Body of pancreas (tissue), 4 donors: Measurements from ENCODE around the gene COL18A1. TPM values are rescaled to one million over a fixed set of nuclear protein-coding genes. Genes with fewer than 3 reads are reported as not detected.

Source experiments
- ATAC-seq: fragments of 150-250 bp; one replicate; pipeline ENCODE4 v1.9.1; 2016
- DNase-seq, 4 donors: peaks; one replicate each; pipeline ENCODE4 v3.0.0-alpha.2; 2019
- H3K27ac ChIP-seq, 4 donors: fragments of 200-600 bp; sonication (generic); 1 replicate in 3 of 4; 2 replicates in 1 of 4; pipeline versions ENCODE4 v1.5.1 to v1.6.1; 2016 to 2019; ENCODE audit warnings: mild to moderate bottlenecking in 1 of 4, mixed read lengths in 1 of 4, moderate library complexity in 1 of 4
- H3K27me3 ChIP-seq, 2 donors: fragments of 200-600 bp; sonication (generic); one replicate each; pipeline ENCODE4 v1.6.0; 2016; ENCODE audit warnings: mild to moderate bottlenecking in 1 of 2
- H3K36me3 ChIP-seq, 2 donors: fragments of 200-600 bp; sonication (generic); replicated peaks in 1 of 2; 2 replicates each; pipeline ENCODE4 v1.5.1; 2016; ENCODE audit warnings: low read depth in 2 of 2; ENCODE audit not compliant: insufficient read depth in 1 of 2
- H3K4me1 ChIP-seq: fragments of 200-600 bp; sonication (generic); one replicate; pipeline ENCODE4 v1.6.0; 2016
- H3K4me3 ChIP-seq, 2 donors: fragments of 200-600 bp; sonication (generic); 1 replicate in 1 of 2; 2 replicates in 1 of 2; pipeline ENCODE4 v1.5.1; 2016 to 2019
- H3K9me3 ChIP-seq, 3 donors: fragments of 200-600 bp; sonication (generic); 1 replicate in 2 of 3; 2 replicates in 1 of 3; pipeline ENCODE4 v1.5.1; 2016
- CTCF ChIP-seq, 7 experiments: fragments of 450-650 bp in 4 of 7; fragments of 200-600 bp in 3 of 7; sonication (generic) in 3 of 7; IDR thresholded peaks; one replicate each; pipeline ENCODE4 v1.5.1; 2016 to 2019; ENCODE audit warnings: antibody characterized with exemption in 7 of 7
- POLR2A ChIP-seq, 3 donors: fragments of 450-650 bp; IDR thresholded peaks; one replicate each; pipeline ENCODE4 v1.6.1; 2016; ENCODE audit warnings: antibody characterized with exemption in 3 of 3, mild to moderate bottlenecking in 2 of 3
- WGBS, 2 donors: methylation state at CpG; one replicate each; pipeline ENCODE4 v1.1.5; 2017; 5-methylcytosine and 5-hydroxymethylcytosine counted together
- intact Hi-C: fragments of 100-400 bp; cut with DNase I; formaldehyde crosslinking; loops from one replicate; pipeline ENCODE4 v1.15.1; 2023
- total RNA-seq, 2 donors: library from RNA; depleted of rRNA; stranded (reverse); fragments of >200 nt; gene quantifications; one replicate each; pipeline ENCODE4 v1.1.0, GENCODE V29; 2016

The COL18A1 gene
- total RNA-seq, 2 donors from 2014 or later, result 108 to 284 TPM

GRCh38 chr21:45457832-45458172 lies 52.8 kb downstream of the COL18A1 start:
- H3K27ac ChIP-seq, result no peak overlapping the region
- no peak overlapping the region for H3K4me3 ChIP-seq
- H3K9me3 ChIP-seq, result peaks cover 0 to 5% (median 0%) of the 10 kb centered on the region in 3 donors
- ATAC-seq (no peak), DNase-seq (no peak)
- no peaks in the 10 kb centered on the region for H3K27me3 ChIP-seq
- no peaks in the 10 kb centered on the region for H3K36me3 ChIP-seq
- WGBS, 2 donors, result 62 to 80% methylated on average over 2 to 8 of the region's 9 CpGs
- peaks cover 29% of the 10 kb centered on the region for H3K4me1 ChIP-seq
- intact Hi-C loops, result no loop called here
- TF ChIP-seq CTCF (IDR thresholded peaks at IDR 0.05) (no peak), POLR2A (IDR thresholded peaks at IDR 0.05) (no peak)

DNA sequence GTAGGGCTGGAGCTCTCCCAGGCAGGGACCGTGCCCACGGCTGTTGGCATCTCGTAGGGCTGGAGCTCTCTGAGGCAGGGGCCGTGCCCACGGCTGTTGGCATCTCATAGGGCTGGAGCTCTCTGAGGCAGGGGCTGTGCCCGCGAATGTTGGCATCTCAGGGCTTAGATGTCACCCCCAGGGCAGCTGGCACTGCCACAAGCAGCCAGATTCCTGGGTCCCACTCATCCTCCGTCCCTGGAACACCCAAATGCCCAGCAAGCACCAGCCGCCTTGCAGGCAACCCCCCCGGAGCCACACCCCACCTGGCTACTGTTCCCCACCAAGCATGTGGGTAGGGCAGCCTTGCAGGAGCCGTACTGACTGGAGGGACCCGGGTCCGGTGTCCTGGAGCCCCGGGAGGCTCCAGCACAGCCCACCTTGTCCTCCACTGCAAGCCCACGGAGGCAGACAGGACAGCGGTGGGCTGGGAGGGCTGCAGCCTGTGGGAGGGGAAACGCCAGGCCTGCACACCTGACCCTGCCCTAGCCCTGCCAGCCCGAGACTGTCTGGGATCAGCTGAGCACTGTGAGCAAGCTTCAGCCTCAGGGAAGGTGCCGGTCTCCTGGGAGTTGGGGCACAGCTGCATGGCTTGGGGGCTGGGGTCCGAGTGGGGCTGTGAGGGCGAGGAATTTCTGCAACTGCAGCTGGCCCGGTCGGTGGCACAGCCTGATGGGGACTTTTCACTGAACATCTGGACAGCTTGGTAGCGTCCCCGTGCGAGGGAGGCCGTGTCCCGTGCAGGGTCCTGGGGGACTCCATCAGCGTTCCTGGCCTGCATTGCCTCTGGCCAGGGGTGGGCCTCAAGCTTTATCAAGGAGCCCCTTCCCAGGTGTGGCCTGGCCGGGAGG lies 53.6 kb downstream of the COL18A1 start:
- intact Hi-C loops, result no loop called here
- DNase-seq (no peak), ATAC-seq (no peak)
- Histone ChIP-seq H3K4me1 (peaks cover 29% of the 10 kb centered on the region), H3K36me3 (no peaks in the 10 kb centered on the region), H3K4me3 (no peak overlapping the region), H3K27me3 (no peaks in the 10 kb centered on the region), H3K9me3 (peaks cover 0 to 5% (median 0%) of the 10 kb centered on the region in 3 donors), H3K27ac (no peak overlapping the region)
- WGBS, 2 donors, result 62 to 71% methylated on average over 14 to 30 of the region's 30 CpGs
- TF ChIP-seq POLR2A (IDR thresholded peaks at IDR 0.05) (no peak), CTCF (IDR thresholded peaks at IDR 0.05) (no peak)

- H3K4me3 ChIP-seq, result no peak overlapping the region
- no peaks in the 10 kb centered on the region for H3K27me3 ChIP-seq
- ATAC-seq, result no peak
- DNase-seq, result no peak
- peaks cover 21% of the 10 kb centered on the region for H3K4me1 ChIP-seq
- H3K27ac ChIP-seq, result no peak overlapping the region
- WGBS, 2 donors, result 45 to 58% methylated on average over 4 to 21 of the region's 23 CpGs
- H3K36me3 ChIP-seq, result no peaks in the 10 kb centered on the region
- intact Hi-C loops, result no loop called here
- peaks cover 0 to 5% (median 0%) of the 10 kb centered on the region in 3 donors for H3K9me3 ChIP-seq
- no peak for TF ChIP-seq CTCF (IDR thresholded peaks at IDR 0.05)
- no peak for TF ChIP-seq POLR2A (IDR thresholded peaks at IDR 0.05)
Observed at GRCh38 chr21:45459171-45460010, 54.4 kb downstream of the COL18A1 start.

DNA sequence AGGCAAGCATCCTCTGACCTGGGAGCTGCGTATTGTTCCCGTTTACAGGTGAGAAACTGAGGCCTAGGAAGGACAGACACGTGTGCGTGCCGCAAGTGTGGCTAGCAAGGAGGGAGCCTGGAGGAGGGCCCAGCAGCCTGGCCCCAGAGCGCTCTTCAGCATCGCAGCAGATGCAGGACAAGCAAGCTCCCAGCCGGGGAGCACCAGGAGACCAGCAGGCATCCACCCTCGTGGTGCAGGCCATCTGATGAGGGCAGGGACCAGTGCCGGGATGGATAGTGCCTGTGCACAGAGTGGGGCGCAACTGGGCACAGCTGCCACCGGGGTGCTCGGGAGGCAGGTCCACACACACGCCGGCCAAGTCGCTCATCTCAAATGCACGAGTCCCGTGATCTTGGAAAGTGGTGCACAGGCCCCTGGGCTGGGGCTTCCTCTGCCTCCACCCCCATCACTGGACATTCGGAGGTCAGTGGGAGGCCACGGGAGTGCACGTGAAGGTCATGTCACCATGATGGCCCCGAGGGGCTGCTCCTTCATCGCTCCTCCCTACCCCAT lies 55.1 kb downstream of the COL18A1 start:
- intact Hi-C loops, result no loop called here
- no peak for DNase-seq
- ATAC-seq, result no peak
- Histone ChIP-seq H3K4me3 (no peak overlapping the region), H3K9me3 (peaks cover 0 to 5% (median 0%) of the 10 kb centered on the region in 3 donors), H3K36me3 (no peaks in the 10 kb centered on the region), H3K27me3 (no peaks in the 10 kb centered on the region), H3K27ac (no peak overlapping the region), H3K4me1 (peaks cover 14% of the 10 kb centered on the region)
- TF ChIP-seq POLR2A (IDR thresholded peaks at IDR 0.05) (no peak), CTCF (IDR thresholded peaks at IDR 0.05) (no peak)
- 82 to 87% methylated on average over 9 to 23 of the region's 23 CpGs for WGBS, 2 donors
